ENCODE results near the gene PER1. TPM values are rescaled to one million over a fixed set of nuclear protein-coding genes. Genes with fewer than 3 reads are reported as not detected.

Gene PER1
- total RNA-seq, 1 experiment from 2014 or later = 25.0 TPM

DNA sequence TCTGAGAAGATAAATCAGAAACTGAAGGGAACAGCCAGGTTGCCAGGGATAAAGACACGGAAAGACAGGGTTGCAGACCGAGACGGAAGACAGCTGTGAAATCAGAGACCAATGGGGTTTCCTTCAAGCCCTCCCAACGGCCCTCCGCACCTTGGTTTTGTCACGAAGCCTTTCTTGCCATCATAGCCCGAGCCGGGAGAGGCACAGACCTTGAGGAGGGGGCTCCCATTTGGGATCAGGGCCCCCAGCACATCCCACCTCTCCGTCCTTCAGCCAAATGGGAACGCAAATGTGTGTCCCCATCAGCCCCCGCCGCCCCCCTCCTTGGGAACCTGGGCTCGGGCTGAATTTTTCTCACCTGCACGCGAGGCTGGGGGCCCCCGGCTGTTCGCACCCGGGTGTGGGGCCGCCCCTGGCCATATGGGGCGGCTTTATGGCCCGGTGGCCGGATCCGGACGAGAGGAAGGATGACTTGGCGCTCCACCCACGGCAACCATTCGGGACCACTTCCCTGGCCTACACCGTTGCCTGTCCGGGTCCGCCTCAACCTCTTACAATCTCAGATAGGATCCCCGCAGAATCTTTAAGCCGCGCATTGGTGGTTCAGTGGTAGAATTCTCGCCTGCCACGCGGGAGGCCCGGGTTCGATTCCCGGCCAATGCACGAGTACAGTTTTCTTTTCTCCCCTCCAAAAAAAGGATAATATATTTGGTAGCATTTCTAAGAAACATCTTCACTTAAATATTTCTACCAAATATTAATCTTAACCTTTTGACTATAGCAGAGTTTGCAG, 26.9 kb downstream of the PER1 start:
- CTCF ChIA-PET = interaction anchor here (0.6 kb wide), 1 partner anchor 170 kb away, joined by 3 read pairs; no protein-coding TSS in a partner anchor
- Histone ChIP-seq H3F3A (ENCODE audit: low read length, unreplicated experiment) (peaks cover 4% of the 10 kb centered on the region), H3K4me2 (ENCODE audit: low read length) (peak overlapping the region; percentile 96), H2AFZ (ENCODE audit: low read length) (peak overlapping the region; percentile 100), H3K27me3 (ENCODE audit: low read length) (no peaks in the 10 kb centered on the region), H3K4me1 (ENCODE audit: insufficient read depth, low read length) (peaks cover 10% of the 10 kb centered on the region; the same call in 1 of the 2 replicates), H3K9ac (ENCODE audit: low read length) (no peak overlapping the region), H3K9me2 (replicated peaks; ENCODE audit: low read length) (no peaks in the 10 kb centered on the region), H3K27ac (ENCODE audit: low read length) (no peak overlapping the region), H3K4me3 (ENCODE audit: low read length) (peak overlapping the region; percentile 91), H3K36me3 (ENCODE audit: low read depth, low read length) (no peaks in the 10 kb centered on the region), H4K20me1 (ENCODE audit: low read length) (no peaks in the 10 kb centered on the region), H3K9me3 (ENCODE audit: low read length) (no peaks in the 10 kb centered on the region), H3K79me2 (ENCODE audit: low read length) (no peaks in the 10 kb centered on the region)
- DNase-seq (peak; percentile 76), ATAC-seq (peak; percentile 13; the same call in 1 of the 2 replicates)
- POLR2A ChIA-PET (ENCODE audit: unreplicated experiment) = no interaction called here
- BruUV-seq (replicated peaks) = no TSS peak
- intact Hi-C loops (cut with micrococcal nuclease) = loop anchor here (1.0 kb wide), 1 partner anchor 13 kb away; no protein-coding TSS in a partner anchor
- TF ChIP-seq EZH2phosphoT487 (IDR thresholded peaks at IDR 0.05; ENCODE audit: borderline replicate concordance, low read length) = no peak
- TF ChIP-seq EZH2 (IDR thresholded peaks at IDR 0.05; ENCODE audit: low read length, unreplicated experiment) = no peak
- TF ChIP-seq, protein P1, sequence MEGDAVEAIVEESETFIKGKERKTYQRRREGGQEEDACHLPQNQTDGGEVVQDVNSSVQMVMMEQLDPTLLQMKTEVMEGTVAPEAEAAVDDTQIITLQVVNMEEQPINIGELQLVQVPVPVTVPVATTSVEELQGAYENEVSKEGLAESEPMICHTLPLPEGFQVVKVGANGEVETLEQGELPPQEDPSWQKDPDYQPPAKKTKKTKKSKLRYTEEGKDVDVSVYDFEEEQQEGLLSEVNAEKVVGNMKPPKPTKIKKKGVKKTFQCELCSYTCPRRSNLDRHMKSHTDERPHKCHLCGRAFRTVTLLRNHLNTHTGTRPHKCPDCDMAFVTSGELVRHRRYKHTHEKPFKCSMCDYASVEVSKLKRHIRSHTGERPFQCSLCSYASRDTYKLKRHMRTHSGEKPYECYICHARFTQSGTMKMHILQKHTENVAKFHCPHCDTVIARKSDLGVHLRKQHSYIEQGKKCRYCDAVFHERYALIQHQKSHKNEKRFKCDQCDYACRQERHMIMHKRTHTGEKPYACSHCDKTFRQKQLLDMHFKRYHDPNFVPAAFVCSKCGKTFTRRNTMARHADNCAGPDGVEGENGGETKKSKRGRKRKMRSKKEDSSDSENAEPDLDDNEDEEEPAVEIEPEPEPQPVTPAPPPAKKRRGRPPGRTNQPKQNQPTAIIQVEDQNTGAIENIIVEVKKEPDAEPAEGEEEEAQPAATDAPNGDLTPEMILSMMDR (conservative IDR thresholded peaks at IDR 0.05; ENCODE audit: low read depth, low read length) = no peak

DNA sequence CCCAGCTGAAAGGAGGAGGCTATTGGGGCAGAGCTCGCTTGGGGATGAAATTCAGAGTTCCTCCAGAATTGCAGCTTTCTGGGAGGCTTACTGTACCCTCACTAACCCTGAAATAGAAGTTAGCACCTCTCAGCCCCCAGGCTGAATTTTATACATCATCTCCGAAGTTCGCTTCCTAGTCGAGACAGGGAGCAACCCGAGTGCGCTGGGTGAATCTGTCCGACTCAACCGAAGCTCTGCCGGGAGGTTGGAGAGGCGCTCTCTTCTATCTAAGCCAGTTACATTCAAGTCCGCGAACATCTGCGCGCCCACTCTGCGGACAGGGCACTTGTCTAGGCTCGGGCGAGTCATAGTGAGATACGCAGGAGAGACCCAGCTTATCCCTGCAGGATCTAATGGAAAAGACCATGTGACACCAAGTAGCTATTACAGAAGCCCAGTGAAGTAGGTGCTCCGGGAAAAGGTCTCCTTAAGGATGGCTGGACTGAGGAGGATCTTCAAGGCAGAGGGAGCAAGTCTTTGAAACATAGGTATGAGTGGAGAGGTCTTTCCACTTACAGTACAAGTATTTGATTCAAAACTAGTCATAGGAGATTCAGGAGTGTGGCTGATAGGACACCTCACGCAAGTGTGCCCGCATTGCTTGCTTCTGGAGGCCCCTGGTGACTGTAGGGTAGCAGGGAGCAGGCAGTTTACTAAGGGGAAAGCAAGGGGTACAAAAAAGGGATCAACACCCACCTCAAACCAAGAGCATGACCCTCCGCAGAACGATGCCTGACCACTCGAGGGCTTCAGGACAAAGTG, 27.7 kb downstream of the PER1 start:
- Histone ChIP-seq H3K27ac (ENCODE audit: low read length) (no peak overlapping the region), H3F3A (ENCODE audit: low read length, unreplicated experiment) (peaks cover 7% of the 10 kb centered on the region), H2AFZ (ENCODE audit: low read length) (peak overlapping the region; percentile 82), H3K9ac (ENCODE audit: low read length) (no peak overlapping the region), H4K20me1 (ENCODE audit: low read length) (peaks cover 3% of the 10 kb centered on the region), H3K9me3 (ENCODE audit: low read length) (no peaks in the 10 kb centered on the region), H3K4me1 (ENCODE audit: insufficient read depth, low read length) (peaks cover 13% of the 10 kb centered on the region; the same call in 1 of the 2 replicates), H3K36me3 (ENCODE audit: low read depth, low read length) (no peaks in the 10 kb centered on the region), H3K4me2 (ENCODE audit: low read length) (peak overlapping the region; percentile 96), H3K27me3 (ENCODE audit: low read length) (no peaks in the 10 kb centered on the region), H3K9me2 (replicated peaks; ENCODE audit: low read length) (no peaks in the 10 kb centered on the region), H3K4me3 (ENCODE audit: low read length) (peak overlapping the region; percentile 91), H3K79me2 (ENCODE audit: low read length) (no peaks in the 10 kb centered on the region)
- ChIA-PET POLR2A (ENCODE audit: unreplicated experiment) (no interaction called here), CTCF (interaction anchor here (1.1 kb wide), 1 partner anchor 51 kb away, joined by 3 read pairs; no protein-coding TSS in a partner anchor)
- TF ChIP-seq EZH2phosphoT487 (IDR thresholded peaks at IDR 0.05; ENCODE audit: borderline replicate concordance, low read length) (no peak), EZH2 (IDR thresholded peaks at IDR 0.05; ENCODE audit: low read length, unreplicated experiment) (no peak)
- TF ChIP-seq, protein P1 (conservative IDR thresholded peaks at IDR 0.05; ENCODE audit: low read depth, low read length) = no peak
- ATAC-seq = no peak
- intact Hi-C loops (cut with micrococcal nuclease) = loop anchor here (1.0 kb wide), 1 partner anchor 14 kb away; no protein-coding TSS in a partner anchor
- BruUV-seq (replicated peaks) = no TSS peak
- DNase-seq = peak; percentile 40
